ENCODE measurements around the gene SCRG1. TPM values are rescaled to one million over a fixed set of nuclear protein-coding genes. Genes with fewer than 3 reads are reported as not detected.

The SCRG1 gene
- total and polyA plus RNA-seq, 2 experiments from 2014 or later = 0.12 to 1.9 TPM

- DNase-seq (ENCODE audit: low read depth in 1 of 2, low spot score in 1 of 2) = peak in 1 of 2 donors; percentile 41
- Histone ChIP-seq H3K36me3 (no peaks in the 10 kb centered on the region), H3K4me3 (no peak overlapping the region), H3K27me3 (no peaks in the 10 kb centered on the region), H3K4me1 (ENCODE audit: low read depth) (no peaks in the 10 kb centered on the region), H3K9me3 (ENCODE audit: low read depth) (no peaks in the 10 kb centered on the region), H3K27ac (no peak overlapping the region)
- no peak for TF ChIP-seq CTCF (IDR thresholded peaks at IDR 0.05; ENCODE audit: low read depth, low read length)
These were observed 17.3 kb downstream of the SCRG1 start for GRCh38 chr4:173381610-173382009.

GRCh38 chr4:173380987-173381386 is 17.9 kb downstream of the SCRG1 start:
- Histone ChIP-seq H3K4me3 (no peak overlapping the region), H3K27me3 (no peaks in the 10 kb centered on the region), H3K36me3 (no peaks in the 10 kb centered on the region), H3K4me1 (ENCODE audit: low read depth) (no peaks in the 10 kb centered on the region), H3K9me3 (ENCODE audit: low read depth) (no peaks in the 10 kb centered on the region), H3K27ac (no peak overlapping the region)
- no peak for DNase-seq (ENCODE audit: low read depth in 1 of 2, low spot score in 1 of 2)
- TF ChIP-seq CTCF (IDR thresholded peaks at IDR 0.05; ENCODE audit: low read depth, low read length) = no peak

- Histone ChIP-seq H3K27ac (no peak overlapping the region), H3K9me3 (ENCODE audit: low read depth) (no peaks in the 10 kb centered on the region), H3K4me1 (ENCODE audit: low read depth) (no peaks in the 10 kb centered on the region), H3K27me3 (no peaks in the 10 kb centered on the region), H3K4me3 (no peak overlapping the region), H3K36me3 (no peaks in the 10 kb centered on the region)
- DNase-seq (ENCODE audit: low read depth in 1 of 2, low spot score in 1 of 2) = no peak
- no peak for TF ChIP-seq CTCF (IDR thresholded peaks at IDR 0.05; ENCODE audit: low read depth, low read length)
These were observed 19.0 kb downstream of the SCRG1 start for GRCh38 chr4:173379929-173380328.

GRCh38 chr4:173374588-173374987 is 24.3 kb downstream of the SCRG1 start:
- Histone ChIP-seq H3K9me3 (ENCODE audit: low read depth) (no peaks in the 10 kb centered on the region), H3K27ac (no peak overlapping the region), H3K4me3 (no peak overlapping the region), H3K27me3 (no peaks in the 10 kb centered on the region), H3K36me3 (no peaks in the 10 kb centered on the region), H3K4me1 (ENCODE audit: low read depth) (no peaks in the 10 kb centered on the region)
- TF ChIP-seq CTCF (IDR thresholded peaks at IDR 0.05; ENCODE audit: low read depth, low read length) = no peak
- DNase-seq (ENCODE audit: low read depth in 1 of 2, low spot score in 1 of 2) = no peak

GRCh38 chr4:173371292-173372192 is 27.4 kb downstream of the SCRG1 start:
- peak; percentile 73 to 86 for DNase-seq (ENCODE audit: low read depth in 1 of 2, low spot score in 1 of 2)
- Histone ChIP-seq H3K4me1 (ENCODE audit: low read depth) (no peaks in the 10 kb centered on the region), H3K4me3 (peak overlapping the region; percentile 80), H3K27ac (peak overlapping the region; percentile 82), H3K9me3 (ENCODE audit: low read depth) (no peaks in the 10 kb centered on the region), H3K27me3 (no peaks in the 10 kb centered on the region), H3K36me3 (no peaks in the 10 kb centered on the region)
- no peak for TF ChIP-seq CTCF (IDR thresholded peaks at IDR 0.05; ENCODE audit: low read depth, low read length)

Measured in cardiac muscle cell (in vitro differentiated cells and primary cell).